Keratinocyte (primary cell): ENCODE results near the gene NRF1. TPM values are rescaled to one million over a fixed set of nuclear protein-coding genes. Genes with fewer than 3 reads are reported as not detected.
"Not testable (repeated sequence)": the region's sequence is repeated elsewhere in the genome, so short reads cannot be mapped to it uniquely, and the experiment has no call there.

Experiments
- DNase-seq: peaks from one replicate; pipeline ENCODE4 v3.0.0-alpha.2; 2011; ENCODE audit warnings: low read depth, missing footprints, low spot score
- FAIRE-seq: peaks from 2 replicates; lab custom pipeline; 2011; peaks lifted over from hg19 to GRCh38; lab: Jason Lieb, UNC
- H2AFZ ChIP-seq: 2 replicates; pipeline ENCODE4 v1.6.0; 2012; ENCODE audit warnings: low read length, control low read depth, inconsistent platforms; ENCODE audit not compliant: control insufficient read depth
- H3K27ac ChIP-seq: 2 replicates; pipeline ENCODE4 v1.5.1; 2011; ENCODE audit warnings: low read length; ENCODE audit not compliant: control insufficient read depth, insufficient read depth
- H3K27me3 ChIP-seq: 3 replicates; pipeline ENCODE4 v1.6.0; 2011; ENCODE audit warnings: low read length; ENCODE audit not compliant: control insufficient read depth, insufficient read depth; ENCODE audit errors: extremely low read depth
- H3K36me3 ChIP-seq, 2 experiments: 2 replicates in 1 of 2; 3 replicates in 1 of 2; pipeline ENCODE4 v1.5.1; 2011; ENCODE audit warnings: low read length in 2 of 2, mild to moderate bottlenecking in 1 of 2; ENCODE audit not compliant: control insufficient read depth in 2 of 2, insufficient read depth in 2 of 2; ENCODE audit errors: extremely low read depth in 1 of 2
- H3K4me1 ChIP-seq: 3 replicates; pipeline ENCODE4 v1.5.1; 2011; ENCODE audit warnings: low read length; ENCODE audit not compliant: control insufficient read depth, insufficient read depth; ENCODE audit errors: extremely low read depth
- H3K4me2 ChIP-seq: 3 replicates; pipeline ENCODE4 v1.6.0; 2011; ENCODE audit warnings: low read depth, low read length; ENCODE audit not compliant: control insufficient read depth, insufficient read depth; ENCODE audit errors: extremely low read depth
- H3K4me3 ChIP-seq, 3 experiments: fragments of 200-600 bp in 1 of 3; sonication (generic) in 1 of 3; 2 replicates in 2 of 3; 3 replicates in 1 of 3; pipeline ENCODE4 v1.5.1; 2011 to 2016; ENCODE audit warnings: low read length in 3 of 3, mild to moderate bottlenecking in 3 of 3, control low read depth in 2 of 3, inconsistent platforms in 1 of 3, low read depth in 1 of 3, mixed read lengths in 1 of 3, mixed run types in 1 of 3, moderate library complexity in 1 of 3; ENCODE audit not compliant: control insufficient read depth in 2 of 3, insufficient read depth in 2 of 3; ENCODE audit errors: extremely low read depth in 1 of 3
- H3K79me2 ChIP-seq: 2 replicates; pipeline ENCODE4 v1.6.0; 2012; ENCODE audit warnings: low read length; ENCODE audit not compliant: control insufficient read depth, insufficient read depth
- H3K9ac ChIP-seq: 3 replicates; pipeline ENCODE4 v1.6.0; 2011; ENCODE audit warnings: low read length; ENCODE audit not compliant: control insufficient read depth, insufficient read depth; ENCODE audit errors: extremely low read depth
- H3K9me1 ChIP-seq: 3 replicates; pipeline ENCODE4 v1.6.0; 2011; ENCODE audit warnings: low read length; ENCODE audit not compliant: control insufficient read depth, insufficient read depth; ENCODE audit errors: extremely low read depth
- H3K9me3 ChIP-seq: 2 replicates; pipeline ENCODE4 v1.5.1; 2012; ENCODE audit warnings: low read depth, low read length; ENCODE audit not compliant: control insufficient read depth
- H4K20me1 ChIP-seq: 3 replicates; pipeline ENCODE4 v1.6.0; 2011; ENCODE audit warnings: low read length; ENCODE audit not compliant: control insufficient read depth, insufficient read depth; ENCODE audit errors: extremely low read depth
- CTCF ChIP-seq, 3 experiments: IDR thresholded peaks in 1 of 3; conservative IDR thresholded peaks in 1 of 3; optimal IDR thresholded peaks in 1 of 3; 2 replicates in 2 of 3; 3 replicates in 1 of 3; pipeline versions ENCODE3 to v1.5.1; 2011; ENCODE audit warnings: low read length in 3 of 3, mild to moderate bottlenecking in 3 of 3, moderate library complexity in 2 of 3, control low read depth in 1 of 3, inconsistent platforms in 1 of 3; ENCODE audit not compliant: insufficient read depth in 2 of 3; ENCODE audit errors: extremely low read depth in 1 of 3
- EZH2 ChIP-seq: IDR thresholded peaks from one replicate; pipeline ENCODE4 v1.6.1; 2012; ENCODE audit warnings: inconsistent platforms, mild to moderate bottlenecking, low read length, moderate library complexity
- dilution Hi-C: fragments of 300-500 bp; cut with MboI; formaldehyde crosslinking; loops from one replicate; pipeline ENCODE4 v1.7.0; 2020; ENCODE audit warnings: low sequenced_read_pairs; ENCODE audit not compliant: extremely low pct_ligation_motif_present
- polyA plus RNA-seq, 5 experiments: library from polyadenylated mRNA; depleted of rRNA in 3 of 5; stranded (reverse) in 3 of 5; stranded (forward) in 1 of 5; unstranded in 1 of 5; fragments of >200 nt; gene quantifications; 1 replicate in 1 of 5; 2 replicates in 3 of 5; 3 replicates in 1 of 5; pipeline versions ENCODE4 v1.2.1 to v1.2.3, GENCODE V29; 2011 to 2012; ENCODE audit warnings: missing spikeins in 2 of 5, low read depth in 1 of 5, low replicate concordance in 1 of 5

Gene NRF1
- polyA plus RNA-seq, 1 donor (not counting 4 experiments of a cell fraction or from before 2014, with no cell fraction given), result 12.6 TPM

- no peaks in the 10 kb centered on the region for H3K36me3 ChIP-seq
- no peak overlapping the region for H3K27ac ChIP-seq
- dilution Hi-C loops, result no loop called here
- no peaks in the 10 kb centered on the region for H3K9me1 ChIP-seq
- no peaks in the 10 kb centered on the region for H3K27me3 ChIP-seq
- H3K9me3 ChIP-seq, result no peaks in the 10 kb centered on the region
- H2AFZ ChIP-seq, result no peak overlapping the region
- H3K4me1 ChIP-seq, result no peaks in the 10 kb centered on the region
- H3K4me2 ChIP-seq, result no peak overlapping the region
- H3K4me3 ChIP-seq, result no peak overlapping the region
- FAIRE-seq (no peak), DNase-seq (no peak)
- no peaks in the 10 kb centered on the region for H4K20me1 ChIP-seq
- no peaks in the 10 kb centered on the region for H3K79me2 ChIP-seq
- H3K9ac ChIP-seq, result no peak overlapping the region
- no peak for TF ChIP-seq EZH2
- TF ChIP-seq CTCF (optimal IDR thresholded peaks at IDR 0.05 in 1 of 3, IDR thresholded peaks at IDR 0.05 in 1 of 3, conservative IDR thresholded peaks at IDR 0.05 in 1 of 3; ENCODE audit: extremely low read depth in 1 of 3, insufficient read depth in 2 of 3, low read length in 3 of 3), result no peak
These were observed 13.8 kb upstream of the NRF1 start for GRCh38 chr7:129597672-129598071.

GRCh38 chr7:129599174-129599573 lies 12.3 kb upstream of the NRF1 start:
- no peak overlapping the region for H3K9ac ChIP-seq
- no peak overlapping the region for H3K4me3 ChIP-seq
- no peaks in the 10 kb centered on the region for H3K27me3 ChIP-seq
- H3K79me2 ChIP-seq, result no peaks in the 10 kb centered on the region
- H3K4me1 ChIP-seq, result no peaks in the 10 kb centered on the region
- H3K9me3 ChIP-seq, result no peaks in the 10 kb centered on the region
- H3K27ac ChIP-seq, result no peak overlapping the region
- H2AFZ ChIP-seq, result no peak overlapping the region
- H3K9me1 ChIP-seq, result no peaks in the 10 kb centered on the region
- no peak for FAIRE-seq
- no peak for DNase-seq
- no peak for TF ChIP-seq EZH2
- no peak for TF ChIP-seq CTCF (optimal IDR thresholded peaks at IDR 0.05 in 1 of 3, IDR thresholded peaks at IDR 0.05 in 1 of 3, conservative IDR thresholded peaks at IDR 0.05 in 1 of 3; ENCODE audit: extremely low read depth in 1 of 3, insufficient read depth in 2 of 3, low read length in 3 of 3)
- no peaks in the 10 kb centered on the region for H4K20me1 ChIP-seq
- H3K4me2 ChIP-seq, result no peak overlapping the region
- H3K36me3 ChIP-seq, result no peaks in the 10 kb centered on the region
- dilution Hi-C loops, result no loop called here

GRCh38 chr7:129603594-129603993 lies 7.9 kb upstream of the NRF1 start:
- DNase-seq, H3K4me1 ChIP-seq, FAIRE-seq, H3K27ac ChIP-seq, H3K27me3 ChIP-seq, H3K4me3 ChIP-seq, H3K9ac ChIP-seq, H3K9me1 ChIP-seq, H2AFZ ChIP-seq, H3K4me2 ChIP-seq, H4K20me1 ChIP-seq, H3K9me3 ChIP-seq, dilution Hi-C loops, H3K36me3 ChIP-seq, H3K79me2 ChIP-seq: not testable (repeated sequence)

GRCh38 chr7:129604021-129604420 lies 7.5 kb upstream of the NRF1 start:
- H3K9me3 ChIP-seq, dilution Hi-C loops, H3K27ac ChIP-seq, H3K9ac ChIP-seq, H3K4me1 ChIP-seq, H3K36me3 ChIP-seq, H4K20me1 ChIP-seq, H3K9me1 ChIP-seq, H3K79me2 ChIP-seq, H2AFZ ChIP-seq, DNase-seq, H3K27me3 ChIP-seq, H3K4me2 ChIP-seq, FAIRE-seq, H3K4me3 ChIP-seq: not testable (repeated sequence)
